Peyer's patch (tissue), 4 donors: ENCODE results near the gene ARID1B.

Experiments
- POLR2A ChIP-seq, 2 donors: fragments of 450-650 bp; IDR thresholded peaks; one replicate each; pipeline ENCODE4 v1.5.1; 2017; ENCODE audit warnings: antibody characterized with exemption in 2 of 2, mild to moderate bottlenecking in 2 of 2, moderate library complexity in 2 of 2
- TF ChIP-seq, protein P1 (sequence below), 6 experiments: fragments of 450-650 bp in 4 of 6; fragments of 200-600 bp in 2 of 6; sonication (generic) in 1 of 6; IDR thresholded peaks; one replicate each; pipeline ENCODE4 v1.5.1; 2017 to 2019; ENCODE audit warnings: antibody characterized with exemption in 6 of 6, mild to moderate bottlenecking in 3 of 6, moderate library complexity in 1 of 6

DNA sequence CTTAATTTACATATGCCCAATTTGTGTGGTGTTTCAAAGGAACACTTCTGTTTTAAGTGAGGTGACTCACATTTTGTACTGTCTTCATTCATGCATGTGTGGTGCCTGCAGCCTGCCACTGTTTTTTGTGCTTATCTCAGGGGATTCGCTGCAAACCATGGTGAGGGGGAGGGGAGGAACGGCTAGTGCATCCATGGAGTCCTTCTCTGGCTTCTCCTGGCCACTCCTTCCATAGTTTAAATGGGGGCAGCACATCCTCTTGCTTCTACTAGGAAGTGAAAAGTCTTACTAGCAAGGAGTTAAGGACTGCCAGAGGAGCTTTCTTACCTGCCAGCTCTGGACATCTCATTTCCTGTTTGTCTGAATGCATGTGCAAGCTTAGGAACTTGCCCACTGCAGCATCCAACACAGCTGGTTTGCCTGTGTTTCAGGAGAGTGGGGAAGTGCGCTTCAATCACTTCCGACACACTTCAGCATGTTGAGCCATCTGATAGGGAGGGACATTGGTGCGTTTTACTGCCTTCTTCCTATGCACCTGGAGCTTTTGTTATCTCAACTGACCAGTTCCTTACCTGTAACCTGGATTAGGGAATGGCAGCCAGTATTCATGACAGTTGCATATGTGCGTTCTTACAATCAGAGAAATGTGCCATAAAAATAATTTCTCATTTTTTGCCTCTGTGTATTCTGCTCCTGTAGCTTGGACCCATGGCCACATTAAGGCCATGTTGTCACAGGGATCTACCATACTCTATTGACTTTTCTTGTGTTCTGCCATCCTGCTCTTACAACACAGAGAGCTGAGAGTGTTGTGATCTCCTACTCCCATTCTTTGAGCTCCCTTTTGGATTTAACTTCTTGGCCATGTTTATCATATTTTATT, 211.3 kb downstream of the ARID1B start:
- TF ChIP-seq, protein P1, sequence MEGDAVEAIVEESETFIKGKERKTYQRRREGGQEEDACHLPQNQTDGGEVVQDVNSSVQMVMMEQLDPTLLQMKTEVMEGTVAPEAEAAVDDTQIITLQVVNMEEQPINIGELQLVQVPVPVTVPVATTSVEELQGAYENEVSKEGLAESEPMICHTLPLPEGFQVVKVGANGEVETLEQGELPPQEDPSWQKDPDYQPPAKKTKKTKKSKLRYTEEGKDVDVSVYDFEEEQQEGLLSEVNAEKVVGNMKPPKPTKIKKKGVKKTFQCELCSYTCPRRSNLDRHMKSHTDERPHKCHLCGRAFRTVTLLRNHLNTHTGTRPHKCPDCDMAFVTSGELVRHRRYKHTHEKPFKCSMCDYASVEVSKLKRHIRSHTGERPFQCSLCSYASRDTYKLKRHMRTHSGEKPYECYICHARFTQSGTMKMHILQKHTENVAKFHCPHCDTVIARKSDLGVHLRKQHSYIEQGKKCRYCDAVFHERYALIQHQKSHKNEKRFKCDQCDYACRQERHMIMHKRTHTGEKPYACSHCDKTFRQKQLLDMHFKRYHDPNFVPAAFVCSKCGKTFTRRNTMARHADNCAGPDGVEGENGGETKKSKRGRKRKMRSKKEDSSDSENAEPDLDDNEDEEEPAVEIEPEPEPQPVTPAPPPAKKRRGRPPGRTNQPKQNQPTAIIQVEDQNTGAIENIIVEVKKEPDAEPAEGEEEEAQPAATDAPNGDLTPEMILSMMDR (IDR thresholded peaks at IDR 0.05) = no peak
- TF ChIP-seq POLR2A (IDR thresholded peaks at IDR 0.05) = no peak
